ENCODE results near the gene MBOAT2. TPM values are rescaled to one million over a fixed set of nuclear protein-coding genes. Genes with fewer than 3 reads are reported as not detected.

MBOAT2 gene
- total RNA-seq, 3 donors from 2014 or later (not counting 1 experiment from before 2014, with no cell fraction given), result 2.9 to 18.4 (median 4.2) TPM

- H3K9me3 ChIP-seq (ENCODE audit: control insufficient read depth, insufficient read depth, low read length), result no peaks in the 10 kb centered on the region
- H3K27ac Mint-ChIP-seq, result no peak overlapping the region
- no peak overlapping the region for H3K4me3 ChIP-seq (ENCODE audit: low read length)
- H3K4me3 Mint-ChIP-seq, result no peak overlapping the region
- H3K27me3 ChIP-seq (ENCODE audit: control insufficient read depth, insufficient read depth, low read length), result no peaks in the 10 kb centered on the region
- H3K36me3 ChIP-seq (ENCODE audit: control insufficient read depth, insufficient read depth, low read length), result no peaks in the 10 kb centered on the region
- intact Hi-C loops (cut with micrococcal nuclease), result no loop called here
- TF ChIP-seq CTCF (IDR thresholded peaks at IDR 0.05), result no peak
- DNase-seq (no peak), ATAC-seq (no peak)
- H3K9me3 Mint-ChIP-seq, result no peaks in the 10 kb centered on the region
- no peaks in the 10 kb centered on the region for H3K36me3 Mint-ChIP-seq
- no peaks in the 10 kb centered on the region for H3K27me3 Mint-ChIP-seq (ENCODE audit: low read depth in 2 of 2)
- no peaks in the 10 kb centered on the region for H3K4me1 Mint-ChIP-seq
- H3K4me1 ChIP-seq (ENCODE audit: control insufficient read depth, insufficient read depth, low read length), result no peaks in the 10 kb centered on the region
- H3K27ac ChIP-seq (ENCODE audit: low read length), result no peak overlapping the region
- WGBS (ENCODE audit: insufficient coverage), result 25% methylated on average over 1 of the region's 2 CpGs
Observed at GRCh38 chr2:8886876-8887275, 116.6 kb downstream of the MBOAT2 start.

GRCh38 chr2:8886202-8886518 is 117.3 kb downstream of the MBOAT2 start:
- ATAC-seq, result no peak
- no peak for DNase-seq
- Mint-ChIP-seq H3K9me3 (no peaks in the 10 kb centered on the region), H3K36me3 (no peaks in the 10 kb centered on the region), H3K27ac (no peak overlapping the region), H3K4me3 (no peak overlapping the region), H3K4me1 (no peaks in the 10 kb centered on the region), H3K27me3 (ENCODE audit: low read depth in 2 of 2) (no peaks in the 10 kb centered on the region)
- TF ChIP-seq CTCF (IDR thresholded peaks at IDR 0.05), result no peak
- H3K36me3 ChIP-seq (ENCODE audit: control insufficient read depth, insufficient read depth, low read length), result no peaks in the 10 kb centered on the region
- no peaks in the 10 kb centered on the region for H3K4me1 ChIP-seq (ENCODE audit: control insufficient read depth, insufficient read depth, low read length)
- 69% methylated on average over 1 of the region's 1 CpG for WGBS (ENCODE audit: insufficient coverage)
- no peaks in the 10 kb centered on the region for H3K27me3 ChIP-seq (ENCODE audit: control insufficient read depth, insufficient read depth, low read length)
- no peak overlapping the region for H3K4me3 ChIP-seq (ENCODE audit: low read length)
- intact Hi-C loops (cut with micrococcal nuclease), result no loop called here
- no peak overlapping the region for H3K27ac ChIP-seq (ENCODE audit: low read length)
- no peaks in the 10 kb centered on the region for H3K9me3 ChIP-seq (ENCODE audit: control insufficient read depth, insufficient read depth, low read length)

- Histone ChIP-seq H3K4me3 (ENCODE audit: low read length) (no peak overlapping the region), H3K27ac (ENCODE audit: low read length) (no peak overlapping the region), H3K36me3 (ENCODE audit: control insufficient read depth, insufficient read depth, low read length) (no peaks in the 10 kb centered on the region), H3K27me3 (ENCODE audit: control insufficient read depth, insufficient read depth, low read length) (no peaks in the 10 kb centered on the region), H3K9me3 (ENCODE audit: control insufficient read depth, insufficient read depth, low read length) (no peaks in the 10 kb centered on the region), H3K4me1 (ENCODE audit: control insufficient read depth, insufficient read depth, low read length) (no peaks in the 10 kb centered on the region)
- WGBS (ENCODE audit: insufficient coverage), result 89% methylated on average over 7 of the region's 7 CpGs
- TF ChIP-seq CTCF (IDR thresholded peaks at IDR 0.05), result no peak
- H3K4me3 Mint-ChIP-seq, result no peak overlapping the region
- H3K36me3 Mint-ChIP-seq, result no peaks in the 10 kb centered on the region
- H3K4me1 Mint-ChIP-seq, result no peaks in the 10 kb centered on the region
- H3K9me3 Mint-ChIP-seq, result no peaks in the 10 kb centered on the region
- H3K27me3 Mint-ChIP-seq (ENCODE audit: low read depth in 2 of 2), result no peaks in the 10 kb centered on the region
- no peak for DNase-seq
- ATAC-seq, result no peak
- intact Hi-C loops (cut with micrococcal nuclease), result no loop called here
- no peak overlapping the region for H3K27ac Mint-ChIP-seq
Observed at GRCh38 chr2:8885449-8886201, 117.9 kb downstream of the MBOAT2 start.

- DNase-seq (no peak), ATAC-seq (no peak)
- no peak overlapping the region for H3K27ac ChIP-seq (ENCODE audit: low read length)
- intact Hi-C loops (cut with micrococcal nuclease), result no loop called here
- TF ChIP-seq CTCF (IDR thresholded peaks at IDR 0.05), result no peak
- Mint-ChIP-seq H3K9me3 (no peaks in the 10 kb centered on the region), H3K27me3 (ENCODE audit: low read depth in 2 of 2) (peaks cover 0 to 2% of the 10 kb centered on the region in 2 donors), H3K27ac (no peak overlapping the region), H3K4me3 (no peak overlapping the region), H3K4me1 (no peaks in the 10 kb centered on the region), H3K36me3 (no peaks in the 10 kb centered on the region)
- no peaks in the 10 kb centered on the region for H3K9me3 ChIP-seq (ENCODE audit: control insufficient read depth, insufficient read depth, low read length)
- H3K4me3 ChIP-seq (ENCODE audit: low read length), result no peak overlapping the region
- WGBS (ENCODE audit: insufficient coverage), result 100% methylated on average over 3 of the region's 4 CpGs
- no peaks in the 10 kb centered on the region for H3K36me3 ChIP-seq (ENCODE audit: control insufficient read depth, insufficient read depth, low read length)
- H3K4me1 ChIP-seq (ENCODE audit: control insufficient read depth, insufficient read depth, low read length), result no peaks in the 10 kb centered on the region
- H3K27me3 ChIP-seq (ENCODE audit: control insufficient read depth, insufficient read depth, low read length), result no peaks in the 10 kb centered on the region
Observed at GRCh38 chr2:8884812-8885211, 118.7 kb downstream of the MBOAT2 start.
